Panc1 (cell line): ENCODE data around the gene ELFN2. TPM values are rescaled to one million over a fixed set of nuclear protein-coding genes. Genes with fewer than 3 reads are reported as not detected.

Experiments used
- ATAC-seq: fragments of 200-7000 bp; cut with Tn5 transposase; 2 replicates; pipeline ENCODE4 v1.9.1; 2020; ENCODE audit warnings: mild to moderate bottlenecking, moderate library complexity
- BruUV-seq: library from RNA; stranded (reverse); fragments of 400-500 nt; replicated peaks from 2 replicates; lab custom pipeline; 2021; lab: Mats Ljungman, UMichigan
- CTCF ChIA-PET: fragments of 300-600 bp; sonication (Branson Sonifier 250); formaldehyde crosslinking; loops from one replicate; lab custom pipeline; 2022; ENCODE audit warnings: antibody characterized with exemption; lab: Charles Lee
- POLR2A ChIA-PET: fragments of 300-600 bp; sonication (Branson Sonifier 250); formaldehyde crosslinking; loops from one replicate; lab custom pipeline; 2022; ENCODE audit warnings: antibody characterized with exemption; lab: Charles Lee
- DNase-seq: peaks from one replicate; pipeline ENCODE4 v3.0.0-alpha.2; 2010; ENCODE audit warnings: low read depth, low spot score
- H3K27ac ChIP-seq: 2 replicates; pipeline ENCODE4 v1.5.1; 2011; ENCODE audit warnings: mild to moderate bottlenecking, low read length, inconsistent platforms
- H3K27me3 ChIP-seq: fragments of 200-500 bp; sonication (Bioruptor generic); 2 replicates; pipeline ENCODE4 v1.6.0; 2014; ENCODE audit warnings: low read length, inconsistent platforms; ENCODE audit not compliant: control insufficient read depth, insufficient read depth
- H3K36me3 ChIP-seq: fragments of 200-500 bp; sonication (Bioruptor generic); 2 replicates; pipeline ENCODE4 v1.5.1; 2014; ENCODE audit warnings: inconsistent platforms, mild to moderate bottlenecking, low read length, moderate library complexity; ENCODE audit not compliant: control insufficient read depth, insufficient read depth
- H3K4me1 ChIP-seq: 2 replicates; pipeline ENCODE4 v1.5.1; 2011; ENCODE audit warnings: inconsistent platforms, mild to moderate bottlenecking, low read length, moderate library complexity; ENCODE audit not compliant: control insufficient read depth, insufficient read depth
- H3K4me3 ChIP-seq, 2 experiments: 2 replicates each; pipeline ENCODE4 v1.5.1; 2011 to 2012; ENCODE audit warnings: low read depth in 2 of 2, low read length in 2 of 2, mild to moderate bottlenecking in 2 of 2, inconsistent platforms in 1 of 2, moderate library complexity in 1 of 2
- H3K9me3 ChIP-seq: fragments of 200-500 bp; sonication (Bioruptor generic); 2 replicates; pipeline ENCODE4 v1.5.1; 2014; ENCODE audit warnings: low read depth, mild to moderate bottlenecking, inconsistent platforms, low read length, moderate library complexity; ENCODE audit not compliant: control insufficient read depth, insufficient read depth
- POLR2AphosphoS5 ChIP-seq: IDR thresholded peaks from 2 replicates; pipeline ENCODE4 v1.6.1; 2012; ENCODE audit warnings: mild to moderate bottlenecking, low read depth, low read length, moderate library complexity
- SIN3A ChIP-seq: IDR thresholded peaks from 2 replicates; pipeline ENCODE4 v1.6.1; 2012; ENCODE audit warnings: low read depth, mild to moderate bottlenecking, low read length, moderate library complexity, borderline replicate concordance; ENCODE audit not compliant: insufficient read depth
- TCF7L2 ChIP-seq: IDR thresholded peaks from 2 replicates; pipeline ENCODE4 v1.6.1; 2011; ENCODE audit warnings: mild to moderate bottlenecking, low read depth, low read length, inconsistent platforms
- in situ Hi-C: cut with HindIII; loops from 2 replicates; pipeline ENCODE4 v1.10.0; 2016; ENCODE audit warnings: low sequenced_read_pairs, low pct_unique_long_range_greater_than_20kb
- intact Hi-C: fragments of 100-400 bp; cut with micrococcal nuclease; formaldehyde crosslinking; loops from one replicate; pipeline ENCODE4 v1.10.0; 2022; ENCODE audit not compliant: unreplicated experiment
- total RNA-seq: library from RNA; stranded (reverse); gene quantifications from one replicate; pipeline ENCODE4 v1.2.1, GENCODE V29; 2021; ENCODE audit not compliant: unreplicated experiment
- TF ChIP-seq, protein P1 (sequence below): fragments of 450-650 bp; IDR thresholded peaks from 2 replicates; pipeline ENCODE4 v1.5.1; 2017; ENCODE audit warnings: mild to moderate bottlenecking
- TF ChIP-seq, protein P2 (sequence below), 2 experiments: IDR thresholded peaks; 2 replicates each; pipeline ENCODE4 v1.6.1; 2011 to 2012; ENCODE audit warnings: low read depth in 2 of 2, control low read depth in 1 of 2, low read length in 1 of 2, mild to moderate bottlenecking in 1 of 2, moderate library complexity in 1 of 2; ENCODE audit not compliant: insufficient read depth in 1 of 2

The ELFN2 gene
- total RNA-seq, 1 experiment from 2014 or later = 2.9 TPM

DNA sequence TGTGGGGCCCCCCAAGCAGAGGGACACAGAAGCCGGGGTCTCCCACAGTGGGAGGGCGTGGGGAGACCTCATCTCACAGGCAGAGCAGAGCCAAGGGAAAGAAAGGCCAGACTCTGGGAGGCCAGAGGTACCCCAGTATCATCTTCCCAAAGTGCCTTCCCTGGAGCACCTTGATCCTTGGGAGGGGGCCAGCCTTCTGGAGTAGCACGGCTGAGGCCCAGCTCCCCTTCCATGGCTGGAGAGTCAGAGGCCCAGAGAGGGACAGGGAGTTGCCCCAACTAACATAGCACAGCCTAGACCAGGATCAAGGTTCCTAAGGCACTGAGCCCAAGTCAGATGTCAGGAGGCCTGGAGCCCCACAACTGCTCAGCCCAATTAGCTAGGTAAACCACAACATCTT, 50.6 kb downstream of the ELFN2 start:
- Histone ChIP-seq H3K27ac (no peak overlapping the region), H3K36me3 (no peaks in the 10 kb centered on the region), H3K27me3 (no peaks in the 10 kb centered on the region), H3K9me3 (no peaks in the 10 kb centered on the region), H3K4me1 (peaks cover 12% of the 10 kb centered on the region), H3K4me3 (no peak overlapping the region)
- intact Hi-C loops (no loop called here), in situ Hi-C loops (no loop called here)
- no peak for DNase-seq
- CTCF ChIA-PET = no interaction called here
- ATAC-seq = no peak
- BruUV-seq = no TSS peak
- POLR2A ChIA-PET = no interaction called here
- TF ChIP-seq, protein P1, sequence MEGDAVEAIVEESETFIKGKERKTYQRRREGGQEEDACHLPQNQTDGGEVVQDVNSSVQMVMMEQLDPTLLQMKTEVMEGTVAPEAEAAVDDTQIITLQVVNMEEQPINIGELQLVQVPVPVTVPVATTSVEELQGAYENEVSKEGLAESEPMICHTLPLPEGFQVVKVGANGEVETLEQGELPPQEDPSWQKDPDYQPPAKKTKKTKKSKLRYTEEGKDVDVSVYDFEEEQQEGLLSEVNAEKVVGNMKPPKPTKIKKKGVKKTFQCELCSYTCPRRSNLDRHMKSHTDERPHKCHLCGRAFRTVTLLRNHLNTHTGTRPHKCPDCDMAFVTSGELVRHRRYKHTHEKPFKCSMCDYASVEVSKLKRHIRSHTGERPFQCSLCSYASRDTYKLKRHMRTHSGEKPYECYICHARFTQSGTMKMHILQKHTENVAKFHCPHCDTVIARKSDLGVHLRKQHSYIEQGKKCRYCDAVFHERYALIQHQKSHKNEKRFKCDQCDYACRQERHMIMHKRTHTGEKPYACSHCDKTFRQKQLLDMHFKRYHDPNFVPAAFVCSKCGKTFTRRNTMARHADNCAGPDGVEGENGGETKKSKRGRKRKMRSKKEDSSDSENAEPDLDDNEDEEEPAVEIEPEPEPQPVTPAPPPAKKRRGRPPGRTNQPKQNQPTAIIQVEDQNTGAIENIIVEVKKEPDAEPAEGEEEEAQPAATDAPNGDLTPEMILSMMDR = no peak
- no peak for TF ChIP-seq POLR2AphosphoS5
- TF ChIP-seq TCF7L2 = no peak
- TF ChIP-seq SIN3A = no peak
- TF ChIP-seq, protein P2, sequence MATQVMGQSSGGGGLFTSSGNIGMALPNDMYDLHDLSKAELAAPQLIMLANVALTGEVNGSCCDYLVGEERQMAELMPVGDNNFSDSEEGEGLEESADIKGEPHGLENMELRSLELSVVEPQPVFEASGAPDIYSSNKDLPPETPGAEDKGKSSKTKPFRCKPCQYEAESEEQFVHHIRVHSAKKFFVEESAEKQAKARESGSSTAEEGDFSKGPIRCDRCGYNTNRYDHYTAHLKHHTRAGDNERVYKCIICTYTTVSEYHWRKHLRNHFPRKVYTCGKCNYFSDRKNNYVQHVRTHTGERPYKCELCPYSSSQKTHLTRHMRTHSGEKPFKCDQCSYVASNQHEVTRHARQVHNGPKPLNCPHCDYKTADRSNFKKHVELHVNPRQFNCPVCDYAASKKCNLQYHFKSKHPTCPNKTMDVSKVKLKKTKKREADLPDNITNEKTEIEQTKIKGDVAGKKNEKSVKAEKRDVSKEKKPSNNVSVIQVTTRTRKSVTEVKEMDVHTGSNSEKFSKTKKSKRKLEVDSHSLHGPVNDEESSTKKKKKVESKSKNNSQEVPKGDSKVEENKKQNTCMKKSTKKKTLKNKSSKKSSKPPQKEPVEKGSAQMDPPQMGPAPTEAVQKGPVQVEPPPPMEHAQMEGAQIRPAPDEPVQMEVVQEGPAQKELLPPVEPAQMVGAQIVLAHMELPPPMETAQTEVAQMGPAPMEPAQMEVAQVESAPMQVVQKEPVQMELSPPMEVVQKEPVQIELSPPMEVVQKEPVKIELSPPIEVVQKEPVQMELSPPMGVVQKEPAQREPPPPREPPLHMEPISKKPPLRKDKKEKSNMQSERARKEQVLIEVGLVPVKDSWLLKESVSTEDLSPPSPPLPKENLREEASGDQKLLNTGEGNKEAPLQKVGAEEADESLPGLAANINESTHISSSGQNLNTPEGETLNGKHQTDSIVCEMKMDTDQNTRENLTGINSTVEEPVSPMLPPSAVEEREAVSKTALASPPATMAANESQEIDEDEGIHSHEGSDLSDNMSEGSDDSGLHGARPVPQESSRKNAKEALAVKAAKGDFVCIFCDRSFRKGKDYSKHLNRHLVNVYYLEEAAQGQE (IDR thresholded peaks at IDR 0.05; ENCODE audit: insufficient read depth in 1 of 2, low read depth in 2 of 2, low read length in 1 of 2) = no peak

DNA sequence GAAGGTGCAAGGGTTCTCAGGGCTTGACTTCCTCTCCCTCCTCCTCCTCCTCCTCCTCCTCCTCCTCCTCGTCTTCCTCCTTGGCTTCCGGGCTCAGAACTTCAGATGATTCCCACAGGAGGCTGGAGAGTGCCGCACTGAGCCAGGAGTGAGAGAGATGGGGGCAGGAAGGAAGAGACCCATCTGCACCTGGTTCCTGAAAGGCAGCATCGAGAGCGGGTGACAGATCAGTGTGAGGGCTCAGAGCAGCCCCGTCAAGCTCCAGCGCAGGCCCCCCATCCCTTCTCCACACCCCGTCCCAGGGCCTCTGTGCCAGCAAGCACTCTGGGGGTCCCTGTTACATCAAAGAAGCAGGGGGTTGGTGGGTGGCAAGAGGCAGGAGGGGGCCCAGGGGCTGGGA, 51.5 kb downstream of the ELFN2 start:
- no peaks in the 10 kb centered on the region for H3K36me3 ChIP-seq
- BruUV-seq = no TSS peak
- in situ Hi-C loops (no loop called here), intact Hi-C loops (no loop called here)
- ATAC-seq (no peak), DNase-seq (no peak)
- peaks cover 12% of the 10 kb centered on the region; the same call in 1 of the 2 replicates for H3K4me1 ChIP-seq
- CTCF ChIA-PET = no interaction called here
- no peak for TF ChIP-seq SIN3A
- TF ChIP-seq POLR2AphosphoS5 = no peak
- TF ChIP-seq, protein P2 (IDR thresholded peaks at IDR 0.05; ENCODE audit: insufficient read depth in 1 of 2, low read depth in 2 of 2, low read length in 1 of 2) = no peak
- TF ChIP-seq, protein P1 = no peak
- TF ChIP-seq TCF7L2 = no peak
- no peaks in the 10 kb centered on the region for H3K9me3 ChIP-seq
- POLR2A ChIA-PET = no interaction called here
- H3K27me3 ChIP-seq = no peaks in the 10 kb centered on the region
- H3K27ac ChIP-seq = no peak overlapping the region
- H3K4me3 ChIP-seq = no peak overlapping the region
